ENCODE data around the gene CT45A3.
"Not testable (repeated sequence)": the region's sequence is repeated elsewhere in the genome, so short reads cannot be mapped to it uniquely, and the experiment has no call there.

- TF ChIP-seq CTCF (IDR thresholded peaks at IDR 0.05; ENCODE audit: low read length); EZH2 (IDR thresholded peaks at IDR 0.05; ENCODE audit: borderline replicate concordance, low read length): not testable (repeated sequence)
Measured at GRCh38 chrX:135734666-135735065, 33.3 kb downstream of the CT45A3 start.

Measured in OCI-LY1 (cell line).